ENCODE results near the gene PIKFYVE. TPM values are rescaled to one million over a fixed set of nuclear protein-coding genes. Genes with fewer than 3 reads are reported as not detected.

The PIKFYVE gene
- total RNA-seq, 4 donors from 2014 or later, result 35.3 to 48.0 (median 39.9) TPM

GRCh38 chr2:208278549-208278948 lies 12.5 kb downstream of the PIKFYVE start:
- no peak for DNase-seq (ENCODE audit: low spot score in 2 of 2)
- WGBS, 2 donors, result 99 to 100% methylated on average over 2 of the region's 2 CpGs
- TF ChIP-seq, protein P1, sequence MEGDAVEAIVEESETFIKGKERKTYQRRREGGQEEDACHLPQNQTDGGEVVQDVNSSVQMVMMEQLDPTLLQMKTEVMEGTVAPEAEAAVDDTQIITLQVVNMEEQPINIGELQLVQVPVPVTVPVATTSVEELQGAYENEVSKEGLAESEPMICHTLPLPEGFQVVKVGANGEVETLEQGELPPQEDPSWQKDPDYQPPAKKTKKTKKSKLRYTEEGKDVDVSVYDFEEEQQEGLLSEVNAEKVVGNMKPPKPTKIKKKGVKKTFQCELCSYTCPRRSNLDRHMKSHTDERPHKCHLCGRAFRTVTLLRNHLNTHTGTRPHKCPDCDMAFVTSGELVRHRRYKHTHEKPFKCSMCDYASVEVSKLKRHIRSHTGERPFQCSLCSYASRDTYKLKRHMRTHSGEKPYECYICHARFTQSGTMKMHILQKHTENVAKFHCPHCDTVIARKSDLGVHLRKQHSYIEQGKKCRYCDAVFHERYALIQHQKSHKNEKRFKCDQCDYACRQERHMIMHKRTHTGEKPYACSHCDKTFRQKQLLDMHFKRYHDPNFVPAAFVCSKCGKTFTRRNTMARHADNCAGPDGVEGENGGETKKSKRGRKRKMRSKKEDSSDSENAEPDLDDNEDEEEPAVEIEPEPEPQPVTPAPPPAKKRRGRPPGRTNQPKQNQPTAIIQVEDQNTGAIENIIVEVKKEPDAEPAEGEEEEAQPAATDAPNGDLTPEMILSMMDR (IDR thresholded peaks at IDR 0.05), result no peak
- TF ChIP-seq EP300 (IDR thresholded peaks at IDR 0.05) (no peak), POLR2A (IDR thresholded peaks at IDR 0.05) (no peak)

GRCh38 chr2:208279236-208279635 lies 13.2 kb downstream of the PIKFYVE start:
- TF ChIP-seq POLR2A (IDR thresholded peaks at IDR 0.05) (no peak), EP300 (IDR thresholded peaks at IDR 0.05) (no peak)
- TF ChIP-seq, protein P1 (IDR thresholded peaks at IDR 0.05), result no peak
- Histone ChIP-seq H3K9me3 (peaks cover 0 to 6% (median 0%) of the 10 kb centered on the region in 4 donors), H3K27ac (no peak overlapping the region), H3K36me3 (peaks cover 0 to 89% (median 19%) of the 10 kb centered on the region in 3 donors), H3K4me1 (peaks cover 0 to 13% (median 0%) of the 10 kb centered on the region in 4 donors), H3K4me3 (no peak overlapping the region), H3K27me3 (no peaks in the 10 kb centered on the region)
- 97 to 100% methylated on average over 2 of the region's 2 CpGs for WGBS, 2 donors
- DNase-seq (ENCODE audit: low spot score in 2 of 2), result no peak

More at GRCh38 chr2:208278549-208278948, 12.5 kb downstream of the PIKFYVE start:
- H3K4me3 ChIP-seq, result no peak overlapping the region
- peaks cover 0 to 94% (median 19%) of the 10 kb centered on the region in 3 donors for H3K36me3 ChIP-seq
- H3K27ac ChIP-seq, result no peak overlapping the region
- no peaks in the 10 kb centered on the region for H3K27me3 ChIP-seq
- peaks cover 0 to 13% (median 0%) of the 10 kb centered on the region in 4 donors for H3K4me1 ChIP-seq
- H3K9me3 ChIP-seq, result peaks cover 0 to 6% (median 0%) of the 10 kb centered on the region in 4 donors

GRCh38 chr2:208280234-208280633 lies 14.2 kb downstream of the PIKFYVE start:
- Histone ChIP-seq H3K9me3 (peaks cover 0 to 6% (median 0%) of the 10 kb centered on the region in 4 donors), H3K36me3 (peaks cover 0 to 80% (median 19%) of the 10 kb centered on the region in 3 donors), H3K27ac (no peak overlapping the region), H3K27me3 (no peaks in the 10 kb centered on the region), H3K4me3 (no peak overlapping the region), H3K4me1 (peaks cover 0 to 13% (median 0%) of the 10 kb centered on the region in 4 donors)
- no peak for DNase-seq (ENCODE audit: low spot score in 2 of 2)
- WGBS, 2 donors, result 95 to 96% methylated on average over 2 of the region's 2 CpGs
- TF ChIP-seq, protein P1 (IDR thresholded peaks at IDR 0.05), result no peak
- no peak for TF ChIP-seq EP300 (IDR thresholded peaks at IDR 0.05)
- TF ChIP-seq POLR2A (IDR thresholded peaks at IDR 0.05), result no peak

GRCh38 chr2:208280933-208281332 lies 14.9 kb downstream of the PIKFYVE start:
- WGBS, 2 donors, result 63 to 74% methylated on average over 3 of the region's 3 CpGs
- peaks cover 0 to 19% (median 0%) of the 10 kb centered on the region in 4 donors for H3K4me1 ChIP-seq
- no peak for DNase-seq (ENCODE audit: low spot score in 2 of 2)

DNA sequence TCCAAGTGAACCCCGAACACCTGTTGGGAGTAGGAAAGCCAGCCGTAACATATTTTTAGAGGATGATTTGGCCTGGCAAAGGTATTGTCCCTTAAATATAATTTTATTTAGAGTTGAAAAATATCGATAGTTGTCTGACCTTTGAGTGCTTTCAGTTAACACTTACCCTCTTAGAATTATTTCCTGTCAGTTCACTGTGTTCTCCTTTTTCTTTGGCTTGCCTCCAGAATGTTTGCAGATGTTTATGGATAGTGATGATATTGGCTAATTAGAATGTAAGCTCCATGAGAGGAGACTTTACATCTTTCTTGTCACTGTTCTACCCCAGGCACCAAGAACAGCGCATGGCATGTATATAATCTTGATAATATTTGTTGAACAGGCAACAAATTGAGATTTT lies 19.8 kb downstream of the PIKFYVE start:
- no peaks in the 10 kb centered on the region for H3K27me3 ChIP-seq
- H3K4me3 ChIP-seq, result no peak overlapping the region
- peaks cover 0 to 17% (median 0%) of the 10 kb centered on the region in 4 donors for H3K4me1 ChIP-seq
- 73 to 76% methylated on average over 4 of the region's 4 CpGs for WGBS, 2 donors
- no peak for TF ChIP-seq EP300 (IDR thresholded peaks at IDR 0.05)
- no peak for TF ChIP-seq POLR2A (IDR thresholded peaks at IDR 0.05)
- TF ChIP-seq, protein P1 (IDR thresholded peaks at IDR 0.05), result no peak
- H3K9me3 ChIP-seq, result peaks cover 0 to 9% (median 0%) of the 10 kb centered on the region in 4 donors
- no peak for DNase-seq (ENCODE audit: low spot score in 2 of 2)
- peak overlapping the region in 1 of 4 donors; percentile 11 for H3K27ac ChIP-seq
- peaks cover 0 to 75% (median 0%) of the 10 kb centered on the region in 3 donors for H3K36me3 ChIP-seq

More at GRCh38 chr2:208280933-208281332, 14.9 kb downstream of the PIKFYVE start:
- TF ChIP-seq, protein P1 (IDR thresholded peaks at IDR 0.05), result no peak
- TF ChIP-seq POLR2A (IDR thresholded peaks at IDR 0.05) (no peak), EP300 (IDR thresholded peaks at IDR 0.05) (no peak)
- peaks cover 0 to 6% (median 0%) of the 10 kb centered on the region in 4 donors for H3K9me3 ChIP-seq
- H3K4me3 ChIP-seq, result no peak overlapping the region
- H3K27ac ChIP-seq, result peak overlapping the region in 2 of 4 donors; percentile 0 to 12
- peaks cover 0 to 76% (median 18%) of the 10 kb centered on the region in 3 donors for H3K36me3 ChIP-seq
- no peaks in the 10 kb centered on the region for H3K27me3 ChIP-seq

Data from tibial nerve (tissue), 4 donors.